Activated CD4-positive, alpha-beta T cell treated with anti-CD3 and anti-CD28 coated beads for 4 hours (primary cell): Measurements from ENCODE around the gene GUCA2A.

Source experiments
- DNase-seq, 2 donors: peaks; one replicate each; pipeline ENCODE4 v3.0.0-alpha.2; 2020

The GUCA2A gene

GRCh38 chr1:42176902-42177519, 12.5 kb upstream of the GUCA2A start:
- peak in 1 of 2 donors; percentile 14 for DNase-seq

- DNase-seq, result no peak
These were observed 10.9 kb upstream of the GUCA2A start for GRCh38 chr1:42175314-42176054.

- no peak for DNase-seq
These were observed 9.6 kb upstream of the GUCA2A start for GRCh38 chr1:42173961-42174735.

GRCh38 chr1:42173155-42173933, 8.8 kb upstream of the GUCA2A start:
- peak; percentile 58 to 62 for DNase-seq

GRCh38 chr1:42172381-42173133, 8.0 kb upstream of the GUCA2A start:
- DNase-seq, result no peak

GRCh38 chr1:42171679-42172266, 7.2 kb upstream of the GUCA2A start:
- DNase-seq, result no peak

- DNase-seq, result no peak
These were observed 6.5 kb upstream of the GUCA2A start for GRCh38 chr1:42170779-42171621.

GRCh38 chr1:42168763-42169162, 4.2 kb upstream of the GUCA2A start:
- DNase-seq, result no peak

- DNase-seq, result no peak
These were observed 3.8 kb upstream of the GUCA2A start for GRCh38 chr1:42168391-42168670.

- no peak for DNase-seq
These were observed 3.3 kb upstream of the GUCA2A start for GRCh38 chr1:42167611-42168390.

- no peak for DNase-seq
These were observed 1.1 kb upstream of the GUCA2A start for GRCh38 chr1:42165511-42166210.

- DNase-seq, result no peak
These were observed 725 bp downstream of the GUCA2A start for GRCh38 chr1:42163536-42164503.

GRCh38 chr1:42163114-42163513, 1.4 kb downstream of the GUCA2A start:
- DNase-seq, result no peak

- DNase-seq, result no peak
These were observed 2.4 kb downstream of the GUCA2A start for GRCh38 chr1:42162181-42162580.

GRCh38 chr1:42158189-42158588, 6.4 kb downstream of the GUCA2A start:
- no peak for DNase-seq

- DNase-seq, result no peak
These were observed 6.9 kb downstream of the GUCA2A start for GRCh38 chr1:42157667-42158066.

- DNase-seq, result no peak
These were observed 9.2 kb downstream of the GUCA2A start for GRCh38 chr1:42155362-42155761.

GRCh38 chr1:42154685-42155084, 9.9 kb downstream of the GUCA2A start:
- DNase-seq, result no peak
